ENCODE results near the gene ELMO2.
"Not testable (repeated sequence)": the region's sequence is repeated elsewhere in the genome, so short reads cannot be mapped to it uniquely, and the experiment has no call there.

ELMO2 gene

GRCh38 chr20:46402331-46402811 is 4.0 kb downstream of the ELMO2 start:
- no peak for DNase-seq

DNA sequence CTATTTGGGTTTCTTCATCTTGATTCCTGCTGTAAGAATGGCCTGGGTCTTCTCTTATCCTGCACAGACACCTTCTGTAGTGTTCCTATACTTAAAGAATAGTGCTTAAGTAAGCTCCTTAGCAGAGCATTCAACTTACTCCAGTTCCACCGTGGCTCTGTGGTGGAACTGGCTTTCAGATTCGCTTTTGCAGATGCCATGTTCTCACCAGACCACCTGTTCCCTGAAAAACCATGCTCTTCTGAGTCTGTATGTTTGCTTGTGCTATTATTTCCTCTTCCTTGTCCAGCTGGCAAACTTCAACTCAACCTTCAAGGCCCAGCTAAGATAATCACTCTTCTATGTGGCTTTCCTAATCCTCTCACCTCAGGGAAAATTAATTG is 4.9 kb downstream of the ELMO2 start:
- no peak for DNase-seq

- DNase-seq, result peak; percentile 25
Measured at GRCh38 chr20:46400828-46401477, 5.5 kb downstream of the ELMO2 start.

- peak; percentile 33 for DNase-seq
Measured at GRCh38 chr20:46400253-46400652, 6.2 kb downstream of the ELMO2 start.

GRCh38 chr20:46399401-46399800 is 7.0 kb downstream of the ELMO2 start:
- no peak for DNase-seq

GRCh38 chr20:46398963-46399362 is 7.5 kb downstream of the ELMO2 start:
- DNase-seq, result no peak

DNA sequence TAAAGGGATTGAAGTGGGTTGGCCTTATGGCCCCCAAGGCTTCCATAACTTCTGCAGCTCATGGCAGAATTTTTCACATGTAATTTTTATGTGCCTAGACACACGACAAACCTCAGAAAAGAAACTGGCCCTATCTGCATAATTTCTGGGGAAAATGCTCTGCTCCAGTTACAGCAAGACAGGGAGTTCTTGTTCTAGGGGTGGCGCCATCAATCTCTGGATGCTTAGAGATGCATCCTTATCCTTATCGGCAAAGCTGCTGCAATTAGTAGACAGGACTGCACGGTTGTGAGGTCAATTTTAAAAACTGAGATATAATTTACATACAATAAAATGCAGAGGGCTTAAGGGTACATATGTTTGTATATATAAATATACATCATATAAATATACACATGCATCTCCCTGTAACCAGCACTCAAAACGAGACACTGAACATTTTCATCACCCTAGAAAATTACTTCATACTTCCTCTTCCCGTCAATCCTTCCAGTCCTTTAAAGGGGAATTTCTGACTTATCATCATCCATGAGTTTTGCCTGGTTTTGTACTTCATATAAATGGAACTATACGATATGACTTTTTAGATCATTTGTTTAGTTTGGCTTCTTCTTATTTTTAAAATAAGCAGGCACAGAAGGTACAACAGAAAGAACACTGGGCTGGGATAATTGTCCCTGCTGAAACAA is 10.2 kb downstream of the ELMO2 start:
- DNase-seq, result no peak

DNA sequence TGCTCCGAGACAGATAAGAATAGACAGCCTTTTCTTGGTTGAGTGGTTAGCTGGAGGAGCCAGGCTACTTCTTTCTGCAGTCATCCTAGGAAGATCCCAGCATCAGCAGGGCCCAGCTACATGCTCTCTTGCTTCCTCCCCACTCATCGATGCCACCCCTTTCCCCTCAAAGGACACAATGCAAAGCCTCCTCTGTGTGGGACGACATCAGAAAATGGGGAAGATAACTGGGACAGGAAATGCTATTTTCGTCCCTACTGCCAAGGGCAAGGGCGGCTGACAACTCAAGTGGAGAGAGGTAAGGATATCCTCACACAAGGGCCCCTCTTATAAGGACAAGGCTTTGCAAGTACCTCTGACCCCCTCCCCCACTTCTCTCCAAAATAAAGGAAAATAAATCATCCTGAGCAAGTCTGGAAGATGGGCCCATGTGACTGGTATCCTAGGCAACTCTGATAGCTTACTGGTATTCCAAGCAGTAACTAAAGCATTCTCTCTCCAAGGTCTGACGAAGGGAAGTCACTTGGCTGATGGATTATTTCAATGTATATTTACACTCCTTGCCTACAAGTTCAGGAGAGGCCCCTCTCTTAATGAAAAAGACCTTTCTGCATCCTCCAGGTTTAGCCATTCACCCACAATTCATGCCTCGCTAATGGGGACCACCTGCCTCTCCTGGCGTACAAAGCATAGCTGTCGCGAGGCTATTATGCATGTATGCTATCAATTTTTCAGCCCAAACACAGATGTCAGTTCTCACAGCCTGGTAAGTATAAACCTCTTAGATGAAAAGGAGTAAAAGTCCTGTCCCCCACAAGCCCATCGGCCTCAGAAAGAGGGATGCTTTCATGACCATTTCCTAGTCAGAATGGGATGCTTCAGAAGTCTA is 11.3 kb downstream of the ELMO2 start:
- DNase-seq, result no peak

DNA sequence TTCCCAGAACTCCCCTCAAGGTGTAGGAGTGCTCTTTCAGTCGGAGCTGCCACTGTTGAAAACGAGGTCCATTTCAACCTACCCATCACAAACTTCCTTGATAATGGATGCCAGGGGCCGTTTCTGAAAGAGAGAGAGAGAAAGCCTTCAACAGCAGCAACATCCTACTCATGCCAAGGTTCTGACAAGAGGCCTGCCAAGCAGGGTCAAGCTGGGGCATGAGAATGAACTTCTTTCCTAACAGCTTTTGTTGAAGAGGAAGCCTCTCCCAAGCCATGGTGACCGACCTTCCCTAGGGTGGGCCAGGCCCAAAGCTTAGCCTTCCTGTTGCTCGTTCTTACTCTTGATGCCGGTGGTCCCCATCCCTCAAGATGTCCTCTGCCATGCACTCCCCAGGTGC is 12.4 kb downstream of the ELMO2 start:
- DNase-seq, result no peak

DNA sequence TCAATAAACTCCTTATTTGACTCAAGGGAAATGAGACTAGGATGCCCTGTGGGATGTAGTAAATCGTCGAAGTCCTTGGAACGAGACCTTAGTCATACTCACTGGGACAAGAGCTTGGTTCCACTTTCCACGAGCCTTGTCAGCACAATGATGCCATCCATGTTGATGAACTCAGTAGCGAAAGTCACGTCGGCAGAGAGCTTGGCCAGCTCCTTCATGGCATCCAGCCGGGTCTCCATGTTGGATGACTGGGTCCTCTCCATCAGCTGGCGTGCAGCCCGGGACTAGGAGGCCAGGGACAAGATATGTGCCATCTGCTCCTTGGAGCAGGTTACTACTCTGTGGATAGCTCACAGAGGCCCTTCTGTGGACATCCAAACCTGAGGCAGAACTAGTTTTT is 17.5 kb downstream of the ELMO2 start:
- DNase-seq, result no peak

DNA sequence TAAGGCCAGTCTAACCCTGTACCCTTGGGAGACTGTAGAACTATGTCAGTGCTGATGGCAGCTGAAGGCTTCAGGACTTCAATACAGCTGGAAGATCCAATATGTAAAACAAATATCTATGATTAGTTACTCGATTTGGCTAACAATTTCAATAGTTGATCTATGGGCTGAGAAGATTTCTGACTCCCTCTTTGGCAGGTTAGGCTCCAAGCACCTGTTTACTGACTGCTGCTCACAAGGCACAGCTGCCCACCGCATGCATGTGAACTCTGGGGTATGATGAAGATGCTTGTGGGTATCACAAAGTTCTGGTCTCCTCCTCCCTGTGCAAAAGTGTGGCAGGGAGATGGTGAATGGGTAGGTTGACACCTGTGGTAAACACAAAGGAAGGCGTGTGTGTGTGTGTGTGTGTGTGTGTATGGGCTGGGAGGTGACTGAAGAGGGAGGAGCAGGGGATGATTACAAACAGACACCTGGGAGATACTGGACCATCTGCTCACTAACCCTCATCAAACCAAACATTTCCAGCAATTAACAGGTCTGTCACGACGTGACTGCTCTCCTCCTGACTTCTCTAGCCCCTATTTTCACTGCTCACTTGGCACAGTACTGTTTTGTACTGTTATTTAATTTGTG is 18.1 kb downstream of the ELMO2 start:
- DNase-seq, result no peak

DNA sequence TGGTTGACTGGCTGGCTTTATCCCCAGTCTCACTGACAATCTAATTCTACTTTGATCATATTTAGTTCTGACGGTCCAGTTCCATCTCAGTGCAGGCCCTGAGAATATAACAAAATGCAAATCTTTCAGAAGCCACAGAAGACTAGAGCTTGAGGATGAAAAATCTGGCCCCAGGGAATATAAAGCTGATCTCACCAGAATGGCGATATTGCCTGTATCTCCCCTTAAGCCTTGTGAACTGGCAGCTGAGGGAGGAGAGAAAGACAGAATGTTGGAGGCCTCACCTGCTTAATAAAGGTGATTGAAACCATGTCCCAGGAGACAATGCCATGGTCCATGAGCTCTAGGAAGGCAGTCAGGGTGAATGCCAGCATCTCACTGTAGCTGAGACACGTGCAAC is 19.4 kb downstream of the ELMO2 start:
- DNase-seq, result not testable (repeated sequence)

DNA sequence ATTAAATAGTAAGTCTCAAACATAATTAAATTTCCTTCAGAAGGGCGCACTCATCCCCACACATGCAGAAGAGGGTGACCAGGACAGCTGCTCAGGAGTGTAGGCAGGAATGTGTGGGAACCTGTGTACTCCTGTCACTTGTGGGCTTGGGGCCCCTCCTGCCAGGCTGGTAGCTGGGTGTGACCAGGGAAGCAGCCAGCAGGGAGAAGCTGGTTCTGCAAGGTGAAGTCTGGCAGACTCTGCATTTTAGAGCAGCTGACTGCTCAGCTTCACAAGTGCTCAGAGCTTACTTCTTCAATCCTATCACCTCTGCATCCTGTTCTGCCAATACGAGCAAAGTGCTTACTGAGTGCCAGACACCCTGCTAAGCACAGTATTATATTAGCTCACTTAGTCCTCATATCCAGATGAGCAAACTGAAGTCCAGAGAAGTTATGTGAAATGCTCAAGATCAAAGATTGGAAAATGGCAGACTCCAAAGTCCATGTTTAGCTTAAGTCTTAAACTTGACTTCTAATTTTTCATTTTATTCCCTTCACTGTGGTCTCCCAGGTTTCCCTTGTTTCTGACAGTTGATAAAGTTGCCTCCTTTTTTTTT is 27.9 kb downstream of the ELMO2 start:
- no peak for DNase-seq

GRCh38 chr20:46377518-46377917 is 28.9 kb downstream of the ELMO2 start:
- no peak for DNase-seq

- no peak for DNase-seq
Measured at GRCh38 chr20:46376196-46376785, 30.1 kb downstream of the ELMO2 start.

- DNase-seq, result peak; percentile 84
Measured at GRCh38 chr20:46375771-46376170, 30.6 kb downstream of the ELMO2 start.

GRCh38 chr20:46374383-46374782 is 32.0 kb downstream of the ELMO2 start:
- no peak for DNase-seq

DNA sequence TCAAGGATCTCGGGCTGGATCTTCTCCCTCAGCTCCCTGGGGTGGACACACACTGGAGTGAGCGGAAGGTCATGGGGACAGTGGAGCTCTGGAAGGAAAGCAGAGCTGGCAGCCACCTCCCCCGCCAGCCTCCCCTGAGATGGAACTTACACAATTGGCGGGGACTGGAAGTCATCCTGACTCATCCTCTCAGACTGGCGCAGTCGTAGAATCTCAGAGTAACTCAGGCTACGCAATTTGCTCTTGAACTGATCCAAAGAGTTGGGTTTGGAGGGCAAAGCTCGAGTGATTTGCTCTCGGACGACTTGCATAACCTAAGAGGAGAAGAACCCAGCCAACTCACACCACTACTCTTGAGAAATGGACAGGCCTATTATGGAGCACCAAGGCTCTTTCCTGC is 34.8 kb downstream of the ELMO2 start:
- DNase-seq, result no peak

- DNase-seq, result no peak
Measured at GRCh38 chr20:46368902-46369268, 37.5 kb downstream of the ELMO2 start.

DNA sequence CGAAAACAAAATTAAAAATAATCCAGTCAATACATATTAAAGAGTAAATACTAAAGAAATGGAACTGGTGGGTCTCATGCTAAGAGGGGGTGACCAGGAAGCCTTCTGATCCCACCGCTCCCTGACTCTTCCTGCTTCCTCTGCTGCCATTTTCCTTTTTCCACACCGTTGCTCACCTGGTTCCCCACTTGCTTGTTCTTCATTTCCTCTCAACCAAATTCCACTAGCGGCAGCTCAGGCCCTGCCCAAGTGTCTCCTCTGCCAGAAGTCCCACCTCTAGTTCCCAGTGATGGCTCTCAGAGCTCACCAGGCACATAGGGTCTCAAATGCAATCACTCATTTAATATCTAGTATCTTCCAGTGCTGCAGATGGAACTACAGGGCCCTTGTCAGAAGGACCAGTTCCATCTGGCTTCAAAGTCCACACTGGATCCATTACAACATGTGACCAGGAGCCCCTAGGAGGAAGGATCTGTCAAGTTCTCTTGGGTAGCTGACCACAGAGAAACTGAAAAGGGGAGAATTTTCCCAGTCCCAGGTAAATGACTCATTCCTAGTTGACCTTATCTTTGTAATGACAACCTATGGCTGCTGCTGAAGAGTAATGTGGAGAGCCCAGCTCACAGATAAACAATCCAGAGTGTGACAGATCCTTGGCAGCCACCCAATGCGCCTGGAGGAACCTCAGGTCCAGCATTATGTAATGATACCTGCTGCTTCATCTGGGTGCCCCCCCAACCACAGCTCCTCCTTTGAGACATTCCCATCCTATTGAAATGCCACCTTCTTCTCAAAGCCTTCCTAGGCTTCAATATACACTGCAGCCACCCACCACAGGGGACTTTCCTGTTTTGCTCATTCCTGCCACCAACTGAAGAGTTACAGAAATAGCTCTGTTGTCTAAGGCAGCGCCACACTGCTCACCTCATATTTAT is 38.2 kb downstream of the ELMO2 start:
- peak; percentile 48 for DNase-seq

- no peak for DNase-seq
Measured at GRCh38 chr20:46367234-46367633, 39.2 kb downstream of the ELMO2 start.
